GM12891 (cell line): Measurements from ENCODE around the gene HS1BP3.

Experiments used
- POLR2A ChIP-seq: IDR thresholded peaks from 2 replicates; pipeline ENCODE4 v1.6.1; 2011; ENCODE audit warnings: low read depth, low read length, control low read depth
- POLR2AphosphoS5 ChIP-seq: IDR thresholded peaks from 2 replicates; pipeline ENCODE4 v1.6.1; 2011; ENCODE audit warnings: low read depth, low read length, control low read depth
- SPI1 ChIP-seq: IDR thresholded peaks from 2 replicates; pipeline ENCODE4 v1.6.1; 2011; ENCODE audit warnings: low read depth, low read length, control low read depth

- no peak for TF ChIP-seq POLR2A
- no peak for TF ChIP-seq POLR2AphosphoS5
- no peak for TF ChIP-seq SPI1
Measured at GRCh38 chr2:20692081-20692480, 41.2 kb upstream of the HS1BP3 start.
